B cell (primary cell): ENCODE measurements around the gene SEC16A. TPM values are rescaled to one million over a fixed set of nuclear protein-coding genes. Genes with fewer than 3 reads are reported as not detected.

ENCODE experiments used
- ATAC-seq: fragments of 200-7000 bp; cut with Tn5 transposase; one replicate; pipeline ENCODE4 v1.10.0; 2021; ENCODE audit warnings: low read depth, mild to moderate bottlenecking, moderate number of reproducible peaks, moderate library complexity
- CTCF ChIA-PET: fragments of 350-600 bp; sonication (Branson Sonifier 250); formaldehyde crosslinking; loops from one replicate; lab custom pipeline; 2021; ENCODE audit warnings: antibody characterized with exemption, inconsistent platforms; lab: Charles Lee
- POLR2A ChIA-PET: fragments of 350-600 bp; sonication (Branson Sonifier 250); formaldehyde crosslinking; loops from one replicate; lab custom pipeline; 2021; ENCODE audit warnings: antibody characterized with exemption; lab: Charles Lee
- DNase-seq: peaks from one replicate; pipeline ENCODE4 v3.0.0; 2013
- H2AFZ ChIP-seq: 2 replicates; pipeline ENCODE4 v1.6.1; 2012; ENCODE audit warnings: mild to moderate bottlenecking, low read depth, low read length; ENCODE audit not compliant: insufficient read depth, poor library complexity, severe bottlenecking
- H3K27ac ChIP-seq, 2 donors: 1 replicate in 1 of 2; 2 replicates in 1 of 2; pipeline ENCODE4 v1.5.1; 2012 to 2013; ENCODE audit warnings: low read length in 2 of 2, mild to moderate bottlenecking in 2 of 2, moderate library complexity in 1 of 2
- H3K27me3 ChIP-seq, 4 experiments: fragments of 200-600 bp in 1 of 4; sonication (generic) in 1 of 4; replicated peaks in 1 of 4; 1 replicate in 2 of 4; 2 replicates in 2 of 4; pipeline versions ENCODE4 v1.6.1 to v1.7.0; 2013 to 2016; ENCODE audit warnings: low read length in 3 of 4, mild to moderate bottlenecking in 2 of 4, mixed read lengths in 1 of 4, moderate library complexity in 1 of 4; ENCODE audit not compliant: insufficient read depth in 4 of 4, control insufficient read depth in 3 of 4; ENCODE audit errors: control extremely low read depth in 1 of 4
- H3K36me3 ChIP-seq, 2 experiments: replicated peaks in 1 of 2; 1 replicate in 1 of 2; 2 replicates in 1 of 2; pipeline versions ENCODE4 v1.6.1 to v1.7.1; 2013; ENCODE audit warnings: low read length in 1 of 2; ENCODE audit not compliant: insufficient read depth in 2 of 2, control insufficient read depth in 1 of 2; ENCODE audit errors: control extremely low read depth in 1 of 2, extremely low read depth in 1 of 2
- H3K4me1 ChIP-seq, 2 donors: fragments of 200-600 bp in 1 of 2; sonication (generic) in 1 of 2; 1 replicate in 1 of 2; 2 replicates in 1 of 2; pipeline versions ENCODE4 v1.5.1 to v1.6.1; 2013 to 2017; ENCODE audit warnings: low read length in 2 of 2; ENCODE audit not compliant: control insufficient read depth in 2 of 2, insufficient read depth in 2 of 2
- H3K4me2 ChIP-seq: replicated peaks from 2 replicates; pipeline ENCODE3; 2012; ENCODE audit warnings: mild to moderate bottlenecking, low read depth, low read length; ENCODE audit not compliant: poor library complexity, severe bottlenecking
- H3K4me3 ChIP-seq, 5 experiments: fragments of 200-600 bp in 1 of 5; sonication (generic) in 1 of 5; 1 replicate in 3 of 5; 2 replicates in 2 of 5; pipeline versions ENCODE4 v1.5.1 to v1.7.0; 2011 to 2016; ENCODE audit warnings: low read length in 4 of 5, mild to moderate bottlenecking in 4 of 5, low read depth in 2 of 5, control low read depth in 1 of 5, moderate library complexity in 1 of 5; ENCODE audit not compliant: insufficient read depth in 1 of 5; ENCODE audit errors: control extremely low read depth in 1 of 5, extremely low read depth in 1 of 5
- H3K79me2 ChIP-seq: fragments of 200-600 bp; sonication (generic); one replicate; pipeline ENCODE4 v1.6.0; 2016; ENCODE audit warnings: low read length; ENCODE audit not compliant: control insufficient read depth, insufficient read depth
- H3K9ac ChIP-seq: fragments of 200-600 bp; sonication (generic); 2 replicates; pipeline ENCODE4 v1.6.1; 2017; ENCODE audit warnings: mild to moderate bottlenecking, low read length, moderate library complexity
- H3K9me3 ChIP-seq, 3 donors: one replicate each; pipeline versions ENCODE4 v1.6.1 to v1.7.1; 2013; ENCODE audit warnings: low read length in 2 of 3; ENCODE audit not compliant: control insufficient read depth in 2 of 3, insufficient read depth in 1 of 3; ENCODE audit errors: control extremely low read depth in 1 of 3
- H4K20me1 ChIP-seq: 2 replicates; pipeline ENCODE4 v1.6.0; 2012; ENCODE audit warnings: mild to moderate bottlenecking, low read length; ENCODE audit not compliant: insufficient read depth, control insufficient read depth, poor library complexity, severe bottlenecking
- H3K27ac Mint-ChIP-seq: one replicate; pipeline ENCODE4 v1.8.0; 2021; ENCODE audit warnings: mixed read lengths
- H3K27me3 Mint-ChIP-seq: one replicate; pipeline ENCODE4 v1.8.0; 2021; ENCODE audit warnings: mixed read lengths
- H3K4me1 Mint-ChIP-seq: one replicate; pipeline ENCODE4 v1.8.0; 2021; ENCODE audit warnings: mixed read lengths
- H3K4me3 Mint-ChIP-seq: one replicate; pipeline ENCODE4 v1.8.0; 2021; ENCODE audit warnings: mixed read lengths
- H3K9me3 Mint-ChIP-seq: one replicate; pipeline ENCODE4 v1.8.0; 2022; ENCODE audit warnings: mixed read lengths; ENCODE audit not compliant: insufficient read depth
- CTCF ChIP-seq: fragments of 200-600 bp; IDR thresholded peaks from one replicate; pipeline ENCODE4 v1.8.0; 2022; ENCODE audit warnings: antibody characterized with exemption, mild to moderate bottlenecking
- EZH2 ChIP-seq: IDR thresholded peaks from 2 replicates; pipeline ENCODE4 v1.6.1; 2012; ENCODE audit warnings: borderline replicate concordance, low read depth, mild to moderate bottlenecking, moderate library complexity, low read length; ENCODE audit not compliant: insufficient read depth, poor library complexity, severe bottlenecking
- WGBS: methylation state at CpG from one replicate; pipeline ENCODE4 v1.1.5; 2013; ENCODE audit warnings: missing lambda C conversion rate; ENCODE audit not compliant: insufficient coverage; 5-methylcytosine and 5-hydroxymethylcytosine counted together
- intact Hi-C: fragments of 100-400 bp; cut with micrococcal nuclease; formaldehyde crosslinking; loops from one replicate; pipeline ENCODE4 v1.10.0; 2022
- polyA plus RNA-seq: library from polyadenylated mRNA; depleted of rRNA; stranded (reverse); fragments of >200 nt; gene quantifications from 2 replicates; pipeline ENCODE4 v1.2.3, GENCODE V29; 2012
- total RNA-seq, 2 donors: library from RNA; stranded (reverse); fragments of 120-200 nt in 1 of 2; gene quantifications; 1 replicate in 1 of 2; 2 replicates in 1 of 2; pipeline versions ENCODE4 v1.2.3 to v1.2.4, GENCODE V29; 2013 to 2022

SEC16A gene
- total and polyA plus RNA-seq, 2 donors (not counting 1 experiment from before 2014, with no cell fraction given): 31.7 to 73.4 TPM

DNA sequence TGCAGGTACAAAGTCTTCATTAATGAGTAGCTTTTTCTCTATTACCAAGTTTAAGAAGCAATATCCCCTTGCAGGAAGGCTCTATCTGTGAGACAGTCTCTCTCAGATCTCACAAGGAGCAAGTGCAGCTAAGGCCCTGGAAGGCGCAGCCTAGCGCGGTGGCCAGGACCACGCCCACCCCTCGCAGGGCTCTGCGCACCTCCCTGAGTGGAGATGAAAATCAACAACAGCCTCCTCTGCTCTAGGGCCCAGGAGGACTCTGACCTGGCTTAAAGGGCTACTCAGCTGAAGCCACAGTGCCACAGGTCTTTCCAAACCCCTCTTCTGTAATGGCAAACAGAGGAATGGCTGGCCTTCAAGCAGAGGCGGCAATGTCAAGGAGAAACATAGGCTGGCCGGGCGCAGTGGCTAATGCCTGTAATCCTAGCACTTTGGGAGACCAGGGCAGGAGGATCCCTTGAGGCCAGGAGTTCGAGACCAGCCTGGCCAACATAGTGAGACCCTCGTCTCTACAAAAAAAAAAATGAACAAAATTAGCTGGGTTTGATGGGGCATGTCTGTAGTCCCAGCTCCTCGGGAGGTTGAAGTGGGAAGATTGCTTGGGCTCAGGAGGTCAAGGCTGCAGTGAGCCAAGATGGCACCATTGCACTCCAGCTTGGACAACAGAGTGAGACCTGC is 11.9 kb downstream of the SEC16A start:
- Mint-ChIP-seq H3K4me1 (no peaks in the 10 kb centered on the region), H3K27me3 (no peaks in the 10 kb centered on the region), H3K27ac (no peak overlapping the region), H3K4me3 (no peak overlapping the region), H3K9me3 (no peaks in the 10 kb centered on the region)
- H3K9me3 ChIP-seq: no peaks in the 10 kb centered on the region
- H3K4me1 ChIP-seq: no peaks in the 10 kb centered on the region
- peaks cover 99% of the 10 kb centered on the region for H3K79me2 ChIP-seq
- 99% methylated on average over 11 of the region's 12 CpGs for WGBS
- DNase-seq (no peak), ATAC-seq (no peak)
- H3K9ac ChIP-seq: no peak overlapping the region
- H3K27me3 ChIP-seq: no peaks in the 10 kb centered on the region
- no peak overlapping the region for H3K4me2 ChIP-seq
- no peak overlapping the region for H3K4me3 ChIP-seq
- CTCF ChIA-PET: interaction anchor here (0.6 to 1.6 kb wide), 4 partner anchors 10 to 432 kb away, joined by 3 to 4 read pairs (median 3); no protein-coding TSS in a partner anchor
- H2AFZ ChIP-seq: no peak overlapping the region
- TF ChIP-seq CTCF (no peak), EZH2 (no peak)
- POLR2A ChIA-PET: no interaction called here
- intact Hi-C loops: no loop called here
- peaks cover 0 to 92% of the 10 kb centered on the region in 2 experiments for H3K36me3 ChIP-seq
- peaks cover 89% of the 10 kb centered on the region for H4K20me1 ChIP-seq
- no peak overlapping the region for H3K27ac ChIP-seq

- H3K9ac ChIP-seq: no peak overlapping the region
- H4K20me1 ChIP-seq: peaks cover 86% of the 10 kb centered on the region
- no peak for ATAC-seq
Observed at GRCh38 chr9:136470356-136470755, 12.5 kb downstream of the SEC16A start.

More at GRCh38 chr9:136470356-136470755, 12.5 kb downstream of the SEC16A start:
- no peak overlapping the region for H3K27ac ChIP-seq
- TF ChIP-seq CTCF (no peak), EZH2 (no peak)
- Mint-ChIP-seq H3K4me1 (no peaks in the 10 kb centered on the region), H3K9me3 (no peaks in the 10 kb centered on the region), H3K27ac (no peak overlapping the region), H3K27me3 (no peaks in the 10 kb centered on the region), H3K4me3 (no peak overlapping the region)
- H3K27me3 ChIP-seq: no peaks in the 10 kb centered on the region
- H3K9me3 ChIP-seq: no peaks in the 10 kb centered on the region
- ChIA-PET POLR2A (no interaction called here), CTCF (no interaction called here)
- no peak overlapping the region for H3K4me2 ChIP-seq
- no peak overlapping the region for H3K4me3 ChIP-seq
- peaks cover 98% of the 10 kb centered on the region for H3K79me2 ChIP-seq
- no peak overlapping the region for H2AFZ ChIP-seq
- H3K4me1 ChIP-seq: no peaks in the 10 kb centered on the region
- DNase-seq: no peak
- peaks cover 0 to 92% of the 10 kb centered on the region in 2 experiments for H3K36me3 ChIP-seq
- intact Hi-C loops: no loop called here
- over 99% methylated on average over 11 of the region's 11 CpGs for WGBS
